Measurements from ENCODE around the gene CDCA5. TPM values are rescaled to one million over a fixed set of nuclear protein-coding genes. Genes with fewer than 3 reads are reported as not detected.

CDCA5 gene
- total and polyA plus RNA-seq, 12 donors, result 0.35 to 10.0 (median 1.4) TPM

- 0 to 4% (median 1%) methylated on average over 2 to 57 of the region's 57 CpGs for WGBS, 4 donors
- peak; percentile 64 to 81 (median 78) for DNase-seq
- TF ChIP-seq POLR2A (IDR thresholded peaks at IDR 0.05) (peak in 1 of 2 donors; percentile 76), CTCF (IDR thresholded peaks at IDR 0.05) (peak; percentile 63 to 97 (median 76))
- peak overlapping the region in 3 of 4 donors; percentile 49 to 75 (median 64) for H3K4me3 ChIP-seq
- H3K4me1 ChIP-seq (replicated peaks in 1 of 2), result peaks cover 49 to 64% of the 10 kb centered on the region in 2 donors
- intact Hi-C loops (cut with DNase I), result no loop called here
- H3K9me3 ChIP-seq (replicated peaks in 1 of 3), result no peaks in the 10 kb centered on the region
- peak overlapping the region; percentile 40 to 95 (median 89) for H3K27ac ChIP-seq
- H3K36me3 ChIP-seq (replicated peaks in 1 of 2), result peaks cover 0 to 38% of the 10 kb centered on the region in 2 donors
- no peaks in the 10 kb centered on the region for H3K27me3 ChIP-seq
These were observed 28.9 kb upstream of the CDCA5 start for GRCh38 chr11:65112546-65113360.

GRCh38 chr11:65111744-65112545 lies 28.1 kb upstream of the CDCA5 start, which contains the start of gene TM7SF2:
TSS of gene TM7SF2 (plus strand) at chr11:65111872. CDS start at chr11:65112016, 144 bp downstream.
- peak; percentile 96 to 99 (median 98) for DNase-seq
- Histone ChIP-seq H3K4me3 (peak within 1 kb of the TSS in 3 of 4 donors; percentile 49 to 75 (median 64)), H3K27me3 (no peaks in the 10 kb centered on the region), H3K36me3 (replicated peaks in 1 of 2) (peaks cover 0 to 42% of the 10 kb centered on the region in 2 donors), H3K4me1 (replicated peaks in 1 of 2) (peaks cover 49 to 62% of the 10 kb centered on the region in 2 donors), H3K27ac (peak within 1 kb of the TSS; percentile 40 to 95 (median 89)), H3K9me3 (replicated peaks in 1 of 3) (no peaks in the 10 kb centered on the region)
- 0 to 1% (median 1%) methylated on average over 29 to 64 of the region's 64 CpGs for WGBS, 4 donors
- intact Hi-C loops (cut with DNase I), result no loop called here
- TF ChIP-seq CTCF (IDR thresholded peaks at IDR 0.05), result no peak
- peak; percentile 98 to 100 for TF ChIP-seq POLR2A (IDR thresholded peaks at IDR 0.05)

GRCh38 chr11:65111159-65111743 lies 27.4 kb upstream of the CDCA5 start:
- intact Hi-C loops (cut with DNase I), result no loop called here
- Histone ChIP-seq H3K4me3 (peak overlapping the region in 1 of 4 donors; percentile 75), H3K27ac (peak overlapping the region in 4 of 5 donors; percentile 69 to 89 (median 83)), H3K36me3 (replicated peaks in 1 of 2) (peaks cover 0 to 41% of the 10 kb centered on the region in 2 donors), H3K9me3 (replicated peaks in 1 of 3) (no peaks in the 10 kb centered on the region), H3K4me1 (replicated peaks in 1 of 2) (peaks cover 44 to 55% of the 10 kb centered on the region in 2 donors), H3K27me3 (no peaks in the 10 kb centered on the region)
- WGBS, 4 donors, result 55 to 72% (median 60%) methylated on average over 8 to 31 of the region's 31 CpGs
- TF ChIP-seq CTCF (IDR thresholded peaks at IDR 0.05) (peak in 1 of 6 experiments; percentile 17), POLR2A (IDR thresholded peaks at IDR 0.05) (no peak)
- DNase-seq, result no peak
